Measurements from ENCODE around the gene ZFP64.
"Not testable (repeated sequence)": the region's sequence is repeated elsewhere in the genome, so short reads cannot be mapped to it uniquely, and the experiment has no call there.

Gene ZFP64

DNA sequence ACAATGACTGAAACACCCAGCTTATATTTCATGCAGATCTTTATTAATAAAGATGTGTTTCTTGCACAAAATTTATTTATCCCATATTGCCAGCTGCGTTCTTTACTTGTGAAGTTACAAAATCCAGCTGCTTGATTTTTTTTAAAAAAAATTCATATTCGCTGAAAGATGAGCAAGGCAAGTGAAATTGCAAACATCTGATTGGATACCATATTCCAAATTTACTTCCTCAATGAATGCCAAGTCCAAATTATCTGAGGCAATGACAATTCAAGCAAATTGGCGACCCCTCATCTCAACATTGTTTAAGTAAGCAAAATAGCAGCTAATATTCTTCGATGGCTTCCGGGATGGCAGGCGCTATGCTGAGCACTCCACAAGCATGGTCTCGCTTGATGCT lies 37.7 kb downstream of the ZFP64 start:
- no peak for DNase-seq

DNA sequence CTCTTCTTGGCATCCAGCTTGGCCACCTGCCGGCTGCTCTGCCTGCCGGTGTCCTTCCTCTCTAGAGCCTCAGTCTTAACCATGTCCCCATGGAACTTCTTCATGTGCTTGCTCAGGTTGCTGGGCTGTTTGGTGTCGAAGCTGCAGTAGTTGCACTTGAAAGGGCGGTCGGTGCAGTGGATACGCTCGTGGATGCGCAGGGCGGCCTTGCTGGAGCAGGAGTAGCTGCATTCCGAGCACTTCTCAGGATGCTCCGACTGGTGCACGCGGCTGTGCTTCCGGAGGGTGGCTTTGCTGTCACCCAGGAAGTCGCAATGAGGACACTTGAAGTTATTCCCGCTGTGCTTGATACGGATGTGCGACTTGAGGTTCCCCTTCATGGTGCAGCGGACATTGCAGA lies 38.7 kb downstream of the ZFP64 start:
- no peak for DNase-seq

- DNase-seq = no peak
Observed at GRCh38 chr20:52152416-52152815, 39.2 kb downstream of the ZFP64 start.

- no peak for DNase-seq
Observed at GRCh38 chr20:52150440-52151258, 40.9 kb downstream of the ZFP64 start.

DNA sequence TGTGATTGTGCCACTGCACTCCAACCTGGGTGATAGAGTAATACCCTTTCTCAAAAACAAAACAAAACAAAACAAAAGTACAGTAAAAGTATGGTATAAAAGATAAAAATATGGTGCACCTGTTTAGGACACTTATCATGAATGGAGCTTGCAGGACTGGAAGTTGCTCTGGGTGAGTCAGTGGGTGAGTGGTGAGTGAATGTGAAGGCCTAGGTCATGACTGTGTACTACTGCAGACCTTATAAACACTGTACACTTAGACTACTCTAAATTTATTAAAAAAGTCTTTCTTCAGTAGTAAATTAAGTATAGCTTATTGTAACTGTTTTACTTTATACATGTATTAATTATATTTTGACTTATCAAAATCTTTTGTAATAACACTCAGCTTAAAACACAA lies 46.0 kb downstream of the ZFP64 start:
- DNase-seq = no peak

- DNase-seq = no peak
Observed at GRCh38 chr20:52143277-52143676, 48.3 kb downstream of the ZFP64 start.

GRCh38 chr20:52142757-52143156 lies 48.8 kb downstream of the ZFP64 start:
- no peak for DNase-seq

DNA sequence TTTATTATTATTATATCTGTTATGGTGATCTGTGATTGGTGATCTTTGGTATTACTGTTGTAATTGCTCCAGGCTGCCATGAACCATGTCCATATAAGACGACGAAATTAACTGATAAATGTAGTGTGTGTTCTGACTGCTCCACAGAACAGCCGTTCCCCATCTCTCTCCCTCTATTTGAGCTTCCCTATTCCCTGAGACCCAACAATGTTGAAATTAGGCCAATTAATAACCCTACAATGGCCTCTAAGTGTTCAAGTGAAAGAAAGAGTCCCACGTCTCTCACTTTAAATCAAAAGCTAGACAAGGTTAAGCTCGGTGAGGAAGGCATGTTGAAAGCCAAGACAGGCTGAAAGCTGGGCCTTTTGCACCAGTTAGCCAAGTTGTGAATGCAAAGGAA lies 51.6 kb downstream of the ZFP64 start:
- DNase-seq = no peak

DNA sequence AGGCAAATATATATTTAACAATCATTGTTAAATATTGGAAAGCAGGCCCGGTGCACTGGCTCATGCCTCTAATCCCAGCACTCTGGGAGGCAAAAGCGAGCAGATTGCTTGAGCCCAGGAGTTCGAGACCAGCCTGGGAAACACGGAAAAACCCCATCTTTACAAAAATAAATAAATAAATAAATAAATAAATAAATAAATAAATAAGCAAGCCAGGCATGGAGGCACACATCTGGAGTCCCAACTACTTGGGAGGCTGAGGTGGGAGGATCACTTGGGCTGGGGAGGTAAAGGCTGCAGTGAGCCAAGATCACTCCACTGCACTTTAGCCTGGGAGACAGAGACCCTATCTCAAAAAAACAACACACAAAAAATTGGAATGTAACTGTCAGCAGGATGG lies 53.7 kb downstream of the ZFP64 start:
- DNase-seq = no peak

GRCh38 chr20:52133714-52134113 lies 57.9 kb downstream of the ZFP64 start:
- not testable (repeated sequence) for DNase-seq

- DNase-seq = no peak
Observed at GRCh38 chr20:52132337-52132736, 59.2 kb downstream of the ZFP64 start.

DNA sequence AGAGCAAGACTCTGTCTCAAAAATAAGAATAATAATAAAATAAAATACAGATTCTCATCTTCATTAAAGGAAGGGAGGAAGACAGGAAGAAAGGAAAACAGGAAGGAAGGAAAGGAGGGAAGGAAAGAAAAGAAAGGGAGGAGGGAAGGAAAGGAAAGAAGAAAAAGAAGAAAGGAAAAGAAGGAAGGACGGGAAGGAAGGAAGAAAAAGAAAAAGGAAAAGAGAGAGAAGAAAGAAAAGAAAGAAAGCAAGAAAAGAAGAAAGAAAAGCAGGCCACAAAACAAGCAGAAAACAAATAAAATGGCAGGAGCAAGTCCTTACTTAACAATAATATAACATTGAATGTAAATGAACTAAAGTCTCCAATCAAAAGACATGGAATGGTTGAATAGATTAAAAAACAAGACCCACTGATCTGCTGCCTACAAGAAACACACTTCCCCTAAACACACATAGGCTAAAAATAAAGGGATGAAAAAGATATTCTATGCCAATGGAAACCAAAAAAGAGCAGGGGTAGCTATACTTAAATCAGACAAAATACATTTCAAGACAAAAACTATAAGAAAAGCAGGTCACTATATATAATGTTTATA lies 60.4 kb downstream of the ZFP64 start:
- DNase-seq = no peak

- no peak for DNase-seq
Observed at GRCh38 chr20:52130406-52130805, 61.2 kb downstream of the ZFP64 start.

- no peak for DNase-seq
Observed at GRCh38 chr20:52129611-52130010, 62.0 kb downstream of the ZFP64 start.

GRCh38 chr20:52127309-52127708 lies 64.3 kb downstream of the ZFP64 start:
- no peak for DNase-seq

DNA sequence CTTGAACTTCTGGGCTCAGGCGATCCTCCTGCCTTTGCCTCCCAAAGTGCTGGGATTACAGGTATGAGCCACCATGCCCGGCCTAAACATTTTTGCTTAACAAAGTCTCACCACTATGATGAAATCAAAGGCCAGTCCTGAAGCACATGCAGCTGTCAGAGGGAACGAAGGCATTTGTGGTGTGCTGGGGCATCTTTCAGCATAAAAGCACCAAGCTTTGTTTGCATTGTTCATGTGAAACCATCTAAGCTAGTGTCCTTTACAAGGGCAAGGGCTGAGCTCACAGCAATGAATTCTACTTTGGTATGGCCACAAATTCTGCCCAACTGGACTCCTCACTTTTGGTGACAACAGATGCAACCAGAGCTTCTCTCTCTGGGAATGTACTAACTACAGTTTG lies 66.8 kb downstream of the ZFP64 start:
- no peak for DNase-seq

- DNase-seq = no peak
Observed at GRCh38 chr20:52118696-52119095, 72.9 kb downstream of the ZFP64 start.

DNA sequence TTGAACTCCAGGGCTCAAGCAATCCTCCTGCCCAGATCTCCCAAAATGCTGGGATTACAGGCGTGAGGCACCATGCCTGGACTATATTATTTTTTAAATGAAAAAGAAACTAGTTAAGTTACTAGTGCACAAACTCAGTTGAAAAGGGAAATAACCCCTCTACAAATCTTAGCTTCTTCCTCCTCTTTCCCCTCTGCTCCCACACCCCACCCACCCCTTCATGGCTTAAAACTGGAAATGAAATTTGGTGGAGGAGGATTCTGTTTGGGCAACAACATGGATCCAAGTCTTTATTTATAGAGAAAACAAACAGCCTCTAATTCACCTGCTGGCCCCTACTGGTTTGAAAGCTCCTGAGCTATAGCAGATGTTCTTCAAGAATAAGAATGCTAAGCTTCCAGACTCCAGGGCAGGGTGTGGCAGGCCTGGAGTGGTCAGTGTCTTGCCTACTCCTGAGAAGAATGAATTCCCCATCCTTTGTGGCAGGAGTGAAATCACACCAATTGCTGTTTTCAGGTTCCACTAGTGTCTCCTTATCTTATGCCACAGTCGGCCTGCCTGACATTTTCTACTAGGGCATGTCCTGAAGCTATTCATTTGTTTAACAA lies 73.5 kb downstream of the ZFP64 start:
- DNase-seq = no peak

- no peak for DNase-seq
Observed at GRCh38 chr20:52110456-52110855, 81.1 kb downstream of the ZFP64 start.

DNA sequence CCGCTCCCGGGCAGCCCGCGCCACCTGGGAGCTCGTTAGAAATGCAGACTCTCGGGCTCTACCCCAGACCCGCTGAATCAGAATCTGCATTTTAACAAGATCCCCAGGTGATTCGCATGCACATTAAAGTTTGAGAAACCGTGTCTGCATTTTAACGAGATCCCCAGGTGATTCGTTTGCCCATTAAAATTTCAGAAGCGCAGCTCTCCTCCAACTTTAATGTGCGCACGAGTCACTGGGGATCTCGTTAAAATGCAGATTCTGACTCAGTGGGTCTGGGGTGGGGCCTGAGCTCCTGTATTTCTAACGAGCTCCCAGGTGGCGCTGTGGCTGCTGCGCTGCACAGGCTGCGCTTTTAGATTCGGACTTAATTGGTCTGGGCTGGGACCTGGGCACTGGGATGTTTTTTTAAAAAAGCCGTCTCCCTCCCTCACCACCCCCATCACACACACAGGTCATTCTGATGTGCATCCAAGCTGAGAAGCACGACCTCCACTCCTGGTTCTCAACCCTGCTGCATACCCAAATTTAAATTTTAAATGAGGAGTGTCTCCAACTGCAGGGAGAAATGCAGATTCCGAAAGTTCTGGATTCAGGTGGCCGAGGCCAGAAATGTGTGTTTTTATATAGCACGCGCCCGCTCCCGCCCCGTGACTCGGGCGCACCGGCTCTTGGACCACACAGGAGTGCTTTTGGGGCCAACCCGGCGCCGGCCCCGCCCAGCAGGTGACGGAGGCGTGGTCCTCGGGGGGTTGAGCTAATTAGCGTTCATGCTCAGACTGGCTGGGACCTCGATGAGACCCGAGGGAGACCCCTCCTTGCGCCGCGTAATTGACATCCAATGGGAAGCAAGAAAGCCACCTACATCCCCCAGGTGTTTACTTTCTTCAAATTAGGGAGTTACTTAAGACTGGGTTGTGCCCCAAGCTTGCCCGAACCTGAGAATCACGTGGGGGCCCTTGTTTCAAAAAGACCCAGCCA lies 85.8 kb downstream of the ZFP64 start:
- DNase-seq = peak; percentile 88

- DNase-seq = peak; percentile 80
Observed at GRCh38 chr20:52104546-52105441, 86.8 kb downstream of the ZFP64 start.

Measured in islet precursor cell (in vitro differentiated cells).